Neural cell (in vitro differentiated cells): ENCODE data around the gene TLE3.

Source experiments
- EP300 ChIP-seq: fragments of 450-650 bp; conservative IDR thresholded peaks from 2 replicates; pipeline ENCODE4 v1.6.1; 2014; ENCODE audit warnings: antibody characterized with exemption, mild to moderate bottlenecking, moderate library complexity; ENCODE audit not compliant: poor library complexity, severe bottlenecking
- EZH2 ChIP-seq: fragments of 200-600, 300-800 bp; shearing (Covaris generic), sonication (generic); IDR thresholded peaks from 2 replicates; pipeline ENCODE4 v1.6.1; 2014; ENCODE audit warnings: antibody characterized with exemption, low read length, borderline replicate concordance, mild to moderate bottlenecking; ENCODE audit not compliant: insufficient read depth, poor library complexity, severe bottlenecking
- POLR2AphosphoS5 ChIP-seq: IDR thresholded peaks from 2 replicates; pipeline ENCODE4 v1.6.1; 2012
- RAD21 ChIP-seq: fragments of 450-650 bp; conservative IDR thresholded peaks from 2 replicates; pipeline ENCODE4 v1.6.1; 2014; ENCODE audit warnings: antibody characterized with exemption, mild to moderate bottlenecking, moderate library complexity
- SMC3 ChIP-seq: fragments of 450-650 bp; conservative IDR thresholded peaks from 2 replicates; pipeline ENCODE4 v1.6.1; 2014; ENCODE audit warnings: antibody characterized with exemption, mild to moderate bottlenecking, moderate library complexity; ENCODE audit not compliant: poor library complexity
- TAF1 ChIP-seq: IDR thresholded peaks from 2 replicates; pipeline ENCODE4 v1.6.1; 2012; ENCODE audit warnings: low read depth
- TF ChIP-seq, protein P1 (sequence below): fragments of 450-650 bp; IDR thresholded peaks from 2 replicates; pipeline ENCODE4 v1.5.1; 2014; ENCODE audit warnings: antibody characterized with exemption, mild to moderate bottlenecking, moderate library complexity; ENCODE audit not compliant: poor library complexity, severe bottlenecking
- TF ChIP-seq, protein P2 (sequence below): IDR thresholded peaks from 2 replicates; pipeline ENCODE4 v1.6.1; 2012; ENCODE audit warnings: borderline replicate concordance

DNA sequence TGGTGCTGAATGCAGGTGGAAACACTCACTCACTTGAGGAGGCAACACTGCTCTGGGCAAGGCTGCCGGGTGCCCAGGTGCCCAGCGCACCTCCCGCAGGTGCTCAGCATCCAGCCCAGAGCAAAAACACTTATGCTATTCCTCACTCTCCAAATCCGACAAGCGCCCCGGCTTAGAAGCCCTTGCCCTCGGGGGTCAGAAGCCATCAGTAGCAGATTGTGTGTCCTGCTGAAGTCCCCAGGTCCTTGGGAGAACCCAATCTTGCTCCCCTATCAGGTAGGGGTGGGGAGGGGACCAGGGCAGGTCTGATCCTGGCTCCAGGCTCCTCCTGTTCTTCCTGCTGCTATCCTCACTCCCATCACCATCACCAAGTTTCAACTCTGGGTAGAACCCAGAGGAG, 46.7 kb downstream of the TLE3 start:
- no peak for TF ChIP-seq EP300
- TF ChIP-seq, protein P1, sequence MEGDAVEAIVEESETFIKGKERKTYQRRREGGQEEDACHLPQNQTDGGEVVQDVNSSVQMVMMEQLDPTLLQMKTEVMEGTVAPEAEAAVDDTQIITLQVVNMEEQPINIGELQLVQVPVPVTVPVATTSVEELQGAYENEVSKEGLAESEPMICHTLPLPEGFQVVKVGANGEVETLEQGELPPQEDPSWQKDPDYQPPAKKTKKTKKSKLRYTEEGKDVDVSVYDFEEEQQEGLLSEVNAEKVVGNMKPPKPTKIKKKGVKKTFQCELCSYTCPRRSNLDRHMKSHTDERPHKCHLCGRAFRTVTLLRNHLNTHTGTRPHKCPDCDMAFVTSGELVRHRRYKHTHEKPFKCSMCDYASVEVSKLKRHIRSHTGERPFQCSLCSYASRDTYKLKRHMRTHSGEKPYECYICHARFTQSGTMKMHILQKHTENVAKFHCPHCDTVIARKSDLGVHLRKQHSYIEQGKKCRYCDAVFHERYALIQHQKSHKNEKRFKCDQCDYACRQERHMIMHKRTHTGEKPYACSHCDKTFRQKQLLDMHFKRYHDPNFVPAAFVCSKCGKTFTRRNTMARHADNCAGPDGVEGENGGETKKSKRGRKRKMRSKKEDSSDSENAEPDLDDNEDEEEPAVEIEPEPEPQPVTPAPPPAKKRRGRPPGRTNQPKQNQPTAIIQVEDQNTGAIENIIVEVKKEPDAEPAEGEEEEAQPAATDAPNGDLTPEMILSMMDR = no peak
- TF ChIP-seq, protein P2, sequence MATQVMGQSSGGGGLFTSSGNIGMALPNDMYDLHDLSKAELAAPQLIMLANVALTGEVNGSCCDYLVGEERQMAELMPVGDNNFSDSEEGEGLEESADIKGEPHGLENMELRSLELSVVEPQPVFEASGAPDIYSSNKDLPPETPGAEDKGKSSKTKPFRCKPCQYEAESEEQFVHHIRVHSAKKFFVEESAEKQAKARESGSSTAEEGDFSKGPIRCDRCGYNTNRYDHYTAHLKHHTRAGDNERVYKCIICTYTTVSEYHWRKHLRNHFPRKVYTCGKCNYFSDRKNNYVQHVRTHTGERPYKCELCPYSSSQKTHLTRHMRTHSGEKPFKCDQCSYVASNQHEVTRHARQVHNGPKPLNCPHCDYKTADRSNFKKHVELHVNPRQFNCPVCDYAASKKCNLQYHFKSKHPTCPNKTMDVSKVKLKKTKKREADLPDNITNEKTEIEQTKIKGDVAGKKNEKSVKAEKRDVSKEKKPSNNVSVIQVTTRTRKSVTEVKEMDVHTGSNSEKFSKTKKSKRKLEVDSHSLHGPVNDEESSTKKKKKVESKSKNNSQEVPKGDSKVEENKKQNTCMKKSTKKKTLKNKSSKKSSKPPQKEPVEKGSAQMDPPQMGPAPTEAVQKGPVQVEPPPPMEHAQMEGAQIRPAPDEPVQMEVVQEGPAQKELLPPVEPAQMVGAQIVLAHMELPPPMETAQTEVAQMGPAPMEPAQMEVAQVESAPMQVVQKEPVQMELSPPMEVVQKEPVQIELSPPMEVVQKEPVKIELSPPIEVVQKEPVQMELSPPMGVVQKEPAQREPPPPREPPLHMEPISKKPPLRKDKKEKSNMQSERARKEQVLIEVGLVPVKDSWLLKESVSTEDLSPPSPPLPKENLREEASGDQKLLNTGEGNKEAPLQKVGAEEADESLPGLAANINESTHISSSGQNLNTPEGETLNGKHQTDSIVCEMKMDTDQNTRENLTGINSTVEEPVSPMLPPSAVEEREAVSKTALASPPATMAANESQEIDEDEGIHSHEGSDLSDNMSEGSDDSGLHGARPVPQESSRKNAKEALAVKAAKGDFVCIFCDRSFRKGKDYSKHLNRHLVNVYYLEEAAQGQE = no peak
- TF ChIP-seq EZH2 = no peak
- TF ChIP-seq POLR2AphosphoS5 = no peak
- no peak for TF ChIP-seq TAF1
- no peak for TF ChIP-seq SMC3
- TF ChIP-seq RAD21 = no peak
